Globus pallidus (tissue), 1 donor: ENCODE data around the gene EPHA5.

ENCODE experiments used
- DNase-seq: peaks from one replicate; pipeline ENCODE4 v3.0.0-alpha.2; 2015; ENCODE audit warnings: low spot score

The EPHA5 gene

DNA sequence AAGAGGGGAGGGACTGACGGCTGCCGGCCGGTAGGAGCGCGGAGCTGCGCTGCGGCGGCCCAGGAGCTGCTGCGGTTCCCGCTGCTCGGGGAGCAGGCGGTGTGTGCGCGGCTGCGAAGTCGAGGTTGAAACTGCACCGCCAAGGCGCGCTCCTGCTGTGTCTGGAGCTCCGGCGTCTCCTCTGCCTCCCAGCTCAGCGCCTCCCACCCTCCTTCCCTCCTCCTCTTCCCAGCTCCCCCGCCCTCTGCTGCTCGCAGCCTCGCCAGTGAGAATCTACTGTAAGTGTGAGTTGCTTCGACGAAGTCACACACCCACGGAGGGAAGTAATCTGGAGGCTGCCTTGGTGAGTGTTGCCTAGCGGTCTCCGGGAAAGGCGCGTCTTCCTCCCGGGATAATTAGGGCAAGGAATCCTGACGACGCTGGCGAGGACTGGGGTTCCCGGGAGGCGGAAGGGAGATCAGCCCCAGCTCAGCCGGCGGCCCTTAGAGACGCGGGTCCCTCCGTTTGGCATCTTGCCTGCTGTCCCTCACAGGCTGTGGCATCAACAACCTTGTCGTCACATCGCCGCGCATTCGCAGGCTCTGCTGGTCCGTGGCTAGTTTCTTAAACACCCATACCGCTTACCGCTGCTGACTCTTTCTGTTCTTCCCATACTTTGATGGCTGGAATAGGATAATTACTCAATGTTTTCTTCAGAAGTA, at the start of gene EPHA5:
TSS of gene EPHA5 (minus strand) at position 159 of the 701 bp plus-strand sequence. CDS start 747 bp downstream, outside the sequence.
- peak; percentile 51 for DNase-seq

DNA sequence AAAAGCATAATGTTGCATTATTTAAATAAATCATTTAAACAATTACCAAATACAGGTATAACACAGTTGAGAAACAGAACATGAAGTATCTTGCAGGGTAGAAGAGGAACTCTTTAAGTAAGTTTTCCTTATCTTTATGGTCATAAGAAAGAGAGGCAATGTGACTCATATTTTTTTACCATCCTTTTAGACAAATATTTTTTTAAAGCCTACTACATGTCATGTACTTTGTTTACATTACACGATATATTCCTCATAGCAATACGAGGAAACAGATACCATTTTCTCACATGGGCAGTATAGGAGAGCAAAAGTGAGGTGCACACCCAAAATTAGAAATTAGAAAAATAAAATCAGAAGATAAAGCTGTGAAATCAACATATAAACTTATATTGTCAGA, 49.3 kb upstream of the EPHA5 start:
- DNase-seq, result no peak

DNA sequence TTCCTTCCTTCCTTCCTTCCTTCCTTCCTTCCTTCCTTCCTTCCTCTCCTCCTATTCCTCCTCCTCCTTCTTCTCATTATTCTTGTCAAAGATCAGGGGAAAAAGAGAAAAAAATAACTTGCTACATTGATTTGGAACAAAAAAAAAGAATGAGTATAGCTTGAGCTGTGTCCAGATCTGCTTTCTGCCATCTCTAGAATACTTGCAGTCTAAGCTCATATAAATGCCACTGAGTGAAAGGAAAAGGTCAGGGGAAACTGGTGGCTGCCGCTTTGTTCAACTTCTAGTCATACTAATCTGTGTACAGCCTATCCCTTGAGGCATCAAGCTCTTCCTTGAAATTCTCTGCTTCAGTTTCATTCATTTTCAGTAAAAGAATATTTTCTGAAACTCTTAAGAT, 28.3 kb upstream of the EPHA5 start:
- DNase-seq, result no peak

DNA sequence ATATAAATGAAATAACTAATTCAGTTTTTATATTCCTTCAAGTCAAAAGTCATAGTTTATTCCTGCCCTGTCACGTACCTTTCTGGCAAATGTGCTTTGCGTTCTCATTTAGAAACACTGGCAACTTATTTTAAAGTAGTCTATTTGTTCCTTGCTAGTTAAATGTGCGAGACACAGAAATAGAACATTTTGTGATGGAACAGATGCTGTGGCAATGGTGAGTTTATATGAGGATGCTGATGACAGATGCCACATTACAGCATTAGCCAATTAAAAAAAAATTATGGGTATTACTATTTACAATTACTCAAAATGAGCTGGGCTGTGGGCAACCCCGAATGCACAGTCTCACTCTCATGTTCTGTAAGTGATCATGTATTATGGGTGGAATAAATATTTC, 26.1 kb upstream of the EPHA5 start:
- no peak for DNase-seq

DNA sequence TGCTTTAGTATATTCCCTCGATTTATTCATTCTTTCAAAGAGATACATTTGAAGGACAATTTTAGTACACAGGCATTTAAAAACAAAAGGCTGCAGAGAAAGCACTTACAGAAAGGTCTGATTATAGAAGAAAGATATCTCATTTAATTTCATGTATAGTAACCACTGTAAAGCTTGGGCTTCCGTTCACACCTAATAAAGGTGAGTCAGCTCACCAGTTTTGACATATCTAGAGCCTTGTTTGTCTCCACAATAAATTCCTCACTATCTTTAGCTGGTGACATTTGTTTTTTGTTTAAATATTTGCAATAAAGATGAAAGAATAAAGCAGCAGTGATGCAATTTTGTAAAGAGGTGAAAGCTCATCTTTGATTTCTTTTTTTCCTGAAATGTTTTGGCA, 1.1 kb upstream of the EPHA5 start:
- DNase-seq, result no peak

DNA sequence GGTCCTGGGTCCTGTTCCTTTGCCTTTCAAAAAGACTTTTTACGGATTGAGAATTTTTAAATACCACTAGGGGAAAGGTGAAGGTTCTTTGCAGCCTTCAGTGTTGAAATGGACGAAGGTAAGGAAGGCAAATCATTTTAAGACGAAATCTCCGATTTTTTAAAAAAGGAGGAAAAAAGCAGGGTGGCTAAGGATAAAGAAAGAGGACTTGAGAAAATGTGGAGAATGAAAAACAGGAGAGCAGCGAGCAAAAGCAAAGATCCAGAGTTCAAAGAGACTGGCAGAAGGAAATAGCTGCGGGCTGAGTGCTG, 314 bp downstream of the EPHA5 start:
- DNase-seq, result no peak

DNA sequence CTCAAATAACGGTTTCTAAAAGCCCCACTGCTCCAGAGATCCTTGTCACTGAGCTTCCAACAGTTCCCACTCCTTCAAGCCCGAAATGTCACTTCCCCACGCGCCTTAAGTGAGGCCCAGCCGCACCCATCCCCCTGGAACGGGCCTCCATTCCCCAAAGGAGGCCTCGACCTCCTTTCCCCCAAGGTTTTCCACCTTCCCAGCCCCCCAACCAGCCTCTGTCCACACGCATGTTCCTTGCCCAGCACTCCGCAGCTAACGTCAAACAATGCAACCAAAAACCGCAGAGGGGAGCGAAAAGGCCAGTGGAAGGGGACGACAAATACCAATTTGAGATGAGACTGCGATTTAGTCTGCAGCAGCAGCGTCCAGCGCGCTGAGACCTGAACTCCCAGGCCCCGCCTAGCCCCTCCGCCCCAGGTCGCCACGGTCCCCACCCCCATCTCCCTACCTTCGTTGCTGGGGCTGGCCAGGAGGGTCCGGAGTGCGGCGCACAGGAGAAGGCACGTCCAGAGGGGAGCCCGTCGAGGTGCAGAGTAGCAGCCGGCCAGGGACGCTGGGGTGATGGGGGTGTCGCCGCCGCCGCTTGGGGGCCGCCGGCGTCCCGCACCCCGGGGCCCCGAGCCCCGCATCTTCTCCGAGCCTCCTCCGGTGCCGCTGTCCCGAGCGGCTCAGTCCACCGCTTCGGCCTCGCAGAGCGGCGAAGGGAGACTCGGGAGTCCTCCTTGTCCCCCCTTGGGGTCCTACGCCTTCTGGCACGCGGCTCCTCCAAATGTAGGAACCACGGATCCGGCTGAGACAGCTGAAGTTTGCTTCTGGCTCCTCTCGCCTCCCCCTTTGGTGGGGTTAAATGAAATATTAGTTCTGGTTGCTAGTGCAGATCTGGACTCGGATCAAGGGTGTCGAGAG, 924 bp downstream of the EPHA5 start:
- no peak for DNase-seq

DNA sequence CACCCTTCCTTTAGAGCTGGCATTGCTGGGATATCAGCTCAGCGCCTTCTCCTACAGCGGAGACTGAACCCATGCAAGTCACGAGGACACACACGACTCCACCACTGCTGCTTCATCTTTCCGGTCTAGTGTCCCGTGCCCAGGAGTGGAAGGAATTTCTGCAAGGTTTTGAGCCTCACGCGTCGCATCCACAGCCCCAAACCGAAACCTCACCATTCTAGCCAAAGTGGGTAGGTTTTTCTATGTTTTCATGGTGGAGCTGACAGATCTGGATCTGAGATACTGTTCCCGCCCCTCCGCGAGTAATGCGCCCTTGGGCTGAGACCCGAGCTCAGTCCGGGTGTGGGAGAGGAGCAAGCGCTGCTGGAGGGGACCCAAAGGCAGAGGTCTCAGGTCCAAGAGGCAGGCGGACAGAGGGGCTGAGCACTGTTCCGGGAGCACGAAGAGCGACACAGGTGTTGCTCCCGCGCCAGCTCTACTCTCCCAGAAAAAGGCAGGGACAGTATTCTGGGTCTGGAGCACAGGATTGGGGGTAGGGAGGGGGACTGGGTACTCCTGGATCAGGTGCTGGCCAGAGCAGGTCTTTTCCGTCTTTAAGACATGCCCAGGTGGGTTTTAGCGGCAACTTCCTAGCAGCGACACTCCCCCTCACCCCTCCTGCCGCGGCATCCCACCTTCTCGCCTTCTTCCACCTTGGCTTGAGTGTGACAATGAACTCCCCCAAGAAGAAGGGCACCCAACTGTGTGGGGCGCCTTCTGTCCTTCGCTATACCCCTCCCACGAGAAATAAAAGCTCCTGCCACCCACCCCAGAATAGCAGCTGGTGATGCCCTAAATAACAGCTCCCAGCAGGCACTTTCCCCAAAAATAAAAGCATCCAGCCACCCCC, 1.8 kb downstream of the EPHA5 start:
- no peak for DNase-seq

DNA sequence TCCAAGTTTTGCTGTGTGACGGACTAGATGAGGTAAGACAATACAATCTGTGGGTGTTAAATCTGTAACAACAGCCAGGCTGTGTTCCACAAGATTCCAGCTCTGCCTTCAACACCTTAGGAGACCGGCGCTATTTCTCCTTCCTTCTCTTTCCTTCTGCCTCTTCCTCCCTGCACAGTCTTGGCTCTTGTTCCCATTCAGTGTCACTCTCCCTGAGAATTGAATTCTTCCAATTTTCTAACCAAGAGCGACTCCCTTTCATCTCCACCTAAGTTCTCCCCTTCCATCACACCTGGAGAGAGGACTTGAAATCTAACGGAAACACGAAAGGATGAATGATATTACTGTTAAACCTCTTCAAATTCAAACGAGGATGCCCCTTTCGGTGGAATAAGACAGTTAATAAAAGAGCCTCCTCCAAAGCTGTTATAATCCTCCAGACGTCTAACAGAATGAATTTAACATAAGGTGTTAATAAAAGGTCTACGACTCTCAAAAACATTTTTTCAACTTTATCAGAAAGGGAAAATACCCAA, 2.7 kb downstream of the EPHA5 start:
- DNase-seq, result no peak

DNA sequence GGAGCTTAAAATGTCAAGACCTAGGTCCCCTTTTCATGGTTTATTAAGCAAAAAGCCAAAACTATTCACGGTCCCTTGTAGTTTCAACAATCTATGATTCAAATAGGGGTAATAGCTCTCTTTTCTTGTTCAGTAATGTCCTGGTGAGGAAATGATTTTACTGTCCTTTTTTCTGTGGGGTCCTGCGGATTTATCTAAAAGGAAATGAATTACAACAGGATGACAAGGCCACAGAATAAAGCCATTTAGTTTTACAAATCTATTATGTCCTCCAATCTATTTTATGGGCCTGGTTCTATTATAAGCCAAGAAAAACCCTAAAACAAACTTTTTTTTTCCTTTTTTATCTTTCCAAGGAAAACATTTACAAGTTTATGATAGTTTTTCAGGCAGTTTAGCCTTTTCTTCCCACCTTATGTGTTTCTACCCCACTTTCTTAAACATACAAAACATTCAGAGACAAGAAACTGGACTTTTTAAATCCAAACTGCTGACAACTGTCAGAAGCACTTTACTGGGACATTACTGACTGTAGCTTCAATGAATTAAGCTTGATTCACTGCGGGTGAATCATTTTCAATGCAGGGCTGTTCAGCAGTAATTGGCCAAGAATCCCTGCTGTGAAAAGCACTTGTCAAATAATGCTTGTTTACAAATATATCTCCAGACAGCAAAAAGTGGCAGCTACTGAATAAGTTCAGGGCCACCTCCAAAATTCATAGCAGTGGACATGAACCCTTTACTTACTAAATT, 4.3 kb downstream of the EPHA5 start:
- no peak for DNase-seq

DNA sequence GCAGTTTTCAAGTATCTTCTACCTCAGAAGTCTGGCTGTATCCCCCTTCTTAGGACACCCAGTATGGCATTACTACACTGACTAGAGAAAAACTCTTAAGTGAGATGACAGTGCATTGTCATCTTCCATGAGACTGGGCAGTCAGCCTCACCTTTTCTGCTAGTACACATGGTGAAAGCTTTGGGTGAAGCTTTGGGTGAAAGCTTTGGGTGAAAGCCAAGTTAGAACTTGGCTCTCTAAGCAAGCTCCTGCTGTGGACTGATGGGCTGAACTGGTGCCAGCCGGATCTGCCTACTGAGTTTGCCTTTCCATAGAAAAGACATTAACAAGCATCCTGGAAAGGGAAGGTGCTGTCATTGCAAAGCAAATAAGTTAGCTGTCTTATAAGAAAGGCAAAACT, 8.8 kb downstream of the EPHA5 start:
- no peak for DNase-seq

DNA sequence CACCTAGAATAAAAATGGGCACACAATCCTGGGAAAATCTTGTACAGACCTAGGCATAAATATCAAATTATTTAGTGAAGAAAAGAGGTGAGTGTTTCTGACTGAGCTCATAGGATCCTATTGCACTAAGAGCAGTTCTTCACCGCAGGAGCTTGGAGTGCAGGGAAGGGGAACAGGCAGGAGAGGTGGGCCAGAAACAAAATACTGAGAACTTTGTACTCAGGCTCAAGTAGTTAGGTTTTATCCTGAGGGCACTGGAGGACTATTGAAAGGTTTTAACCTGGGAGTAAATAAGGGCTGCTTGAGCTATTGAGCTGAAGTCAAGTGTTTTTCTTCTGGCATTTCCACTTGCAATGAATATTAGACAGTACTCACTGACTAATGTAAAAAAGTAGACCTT, 12.2 kb downstream of the EPHA5 start:
- DNase-seq, result no peak

DNA sequence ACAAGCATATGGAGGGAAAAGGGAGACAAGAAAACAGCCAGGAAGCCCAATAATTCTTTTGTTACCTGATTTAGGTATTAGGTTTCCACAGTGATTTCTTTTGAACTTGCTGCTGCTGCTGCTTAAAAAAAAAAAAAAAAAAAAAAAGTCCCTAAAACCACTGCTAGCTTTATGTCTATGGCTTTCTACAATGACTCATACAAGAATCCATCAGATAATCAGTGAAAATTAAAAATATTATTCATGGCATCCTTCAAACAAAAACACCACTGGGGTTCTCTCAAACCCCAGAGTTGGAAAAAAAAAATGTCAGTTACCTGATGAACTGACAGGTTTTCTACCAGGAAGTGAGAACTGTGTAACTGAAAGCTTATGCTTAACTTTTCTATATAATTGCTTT, 14.3 kb downstream of the EPHA5 start:
- no peak for DNase-seq

DNA sequence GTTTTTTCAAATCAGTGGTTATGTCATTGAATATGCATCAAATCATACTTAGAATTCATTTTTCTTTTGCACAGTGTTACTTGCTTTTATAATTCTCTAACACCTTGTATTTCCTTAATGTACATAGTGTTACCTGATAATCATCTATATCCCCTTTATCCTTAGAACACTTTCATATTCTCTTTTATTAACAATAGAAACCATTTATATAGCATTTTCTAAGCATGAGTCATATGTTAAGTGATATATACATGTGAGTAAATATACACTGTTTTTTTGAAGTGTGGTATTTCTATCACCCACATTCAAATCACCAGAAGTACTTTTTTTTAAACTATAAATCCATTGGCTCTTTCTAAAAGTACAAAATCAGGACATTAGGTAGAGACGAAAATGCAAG, 15.3 kb downstream of the EPHA5 start:
- DNase-seq, result no peak

DNA sequence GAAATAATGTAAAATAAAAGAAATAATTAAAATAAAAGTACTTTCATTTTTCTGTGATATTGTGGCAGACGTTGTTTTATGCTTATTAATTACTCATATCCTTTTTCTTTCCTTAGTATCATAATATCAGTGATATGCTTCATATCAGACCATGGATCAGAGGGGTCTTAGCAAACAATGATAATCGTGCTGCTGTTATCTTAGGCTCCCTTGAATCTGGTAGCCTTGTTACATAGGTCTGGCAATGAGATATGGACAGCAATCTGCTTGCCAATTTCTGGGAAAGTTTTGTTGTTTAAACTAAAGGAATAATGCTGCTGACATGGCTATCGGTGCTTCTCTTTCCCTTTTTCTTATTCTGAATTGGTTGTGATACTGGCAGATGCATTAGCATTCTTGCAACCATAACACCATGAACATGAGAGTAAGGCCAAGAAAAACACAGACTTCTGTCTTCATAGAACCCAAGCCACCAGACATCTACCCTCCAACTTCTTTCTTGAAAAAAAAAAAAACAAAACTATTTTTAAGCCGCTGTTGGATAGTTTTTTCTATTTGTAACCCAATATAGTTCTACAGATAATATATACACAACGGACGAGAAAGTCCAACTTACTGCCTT, 16.4 kb downstream of the EPHA5 start:
- DNase-seq, result no peak

DNA sequence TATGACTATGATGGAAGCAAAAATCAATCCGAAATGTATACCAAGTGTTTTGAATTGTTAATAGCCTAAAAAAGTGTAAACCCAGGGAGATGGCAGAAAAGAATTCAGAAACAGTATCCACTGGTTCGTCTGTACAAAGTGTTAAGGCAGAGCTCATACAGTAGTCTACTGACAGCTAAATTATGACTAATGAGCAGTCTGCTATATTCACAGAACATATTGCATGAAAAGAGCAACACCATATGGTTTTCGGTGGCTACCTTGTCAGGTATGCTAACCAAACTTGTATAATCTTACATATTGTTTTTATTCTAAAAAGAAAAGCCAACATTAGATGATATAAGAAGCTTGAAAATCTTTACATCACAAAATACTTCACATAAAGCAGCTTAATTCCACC, 18.5 kb downstream of the EPHA5 start:
- no peak for DNase-seq

DNA sequence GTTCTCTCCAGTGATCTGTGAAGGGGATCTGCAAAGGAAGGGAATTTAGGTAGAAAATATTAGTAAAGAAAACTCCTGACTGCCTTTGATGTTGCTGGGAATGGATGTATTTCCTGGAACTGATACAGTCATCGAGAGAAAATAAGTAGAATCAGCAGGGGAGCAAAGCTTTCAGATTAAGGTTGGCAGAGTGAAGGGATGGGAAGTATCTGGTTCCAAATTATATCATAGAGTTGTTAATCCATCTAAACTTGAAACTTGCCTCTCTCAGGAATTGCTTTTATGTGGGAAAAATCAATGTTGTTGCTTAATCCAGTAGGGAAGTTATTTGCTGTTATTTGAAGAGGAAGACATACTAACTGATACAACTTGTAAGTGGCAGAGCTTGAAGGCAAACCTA, 19.3 kb downstream of the EPHA5 start:
- no peak for DNase-seq

DNA sequence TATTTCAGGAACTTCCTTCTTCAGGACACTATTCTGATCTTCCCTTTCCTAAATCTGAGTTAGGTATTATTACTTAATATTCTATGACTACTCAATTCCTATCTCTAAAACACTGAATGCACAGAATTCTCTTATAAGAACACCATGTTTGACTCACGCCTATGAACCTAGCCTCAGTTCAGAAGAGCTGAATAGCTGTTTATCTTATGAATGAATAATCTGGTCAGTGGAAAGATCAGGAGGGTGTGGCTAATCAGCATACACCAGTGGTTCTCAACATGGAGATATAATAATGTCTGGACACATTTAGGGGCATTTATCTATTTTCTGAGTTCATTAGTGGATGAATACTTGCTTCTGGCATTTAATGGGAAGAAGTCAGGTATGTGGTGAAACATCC, 24.2 kb downstream of the EPHA5 start:
- DNase-seq, result no peak

DNA sequence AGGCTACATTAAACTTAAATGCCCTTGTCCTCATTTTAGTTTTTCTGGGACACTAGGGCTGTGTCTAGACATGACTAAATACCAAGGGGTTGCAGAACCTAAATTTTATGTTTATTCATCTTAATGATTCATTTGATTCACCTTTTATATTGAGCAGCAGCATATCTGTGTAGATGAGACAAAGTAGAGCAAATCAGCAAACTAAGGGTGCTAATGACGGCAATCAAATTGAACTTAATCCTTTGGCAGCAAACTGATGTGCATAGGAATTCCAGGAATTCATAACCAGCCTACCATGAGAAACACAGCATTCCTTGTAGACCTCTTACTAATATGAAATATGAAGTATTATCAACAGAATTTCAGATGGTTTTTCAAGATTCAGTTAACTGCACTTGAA, 25.1 kb downstream of the EPHA5 start:
- DNase-seq, result no peak

DNA sequence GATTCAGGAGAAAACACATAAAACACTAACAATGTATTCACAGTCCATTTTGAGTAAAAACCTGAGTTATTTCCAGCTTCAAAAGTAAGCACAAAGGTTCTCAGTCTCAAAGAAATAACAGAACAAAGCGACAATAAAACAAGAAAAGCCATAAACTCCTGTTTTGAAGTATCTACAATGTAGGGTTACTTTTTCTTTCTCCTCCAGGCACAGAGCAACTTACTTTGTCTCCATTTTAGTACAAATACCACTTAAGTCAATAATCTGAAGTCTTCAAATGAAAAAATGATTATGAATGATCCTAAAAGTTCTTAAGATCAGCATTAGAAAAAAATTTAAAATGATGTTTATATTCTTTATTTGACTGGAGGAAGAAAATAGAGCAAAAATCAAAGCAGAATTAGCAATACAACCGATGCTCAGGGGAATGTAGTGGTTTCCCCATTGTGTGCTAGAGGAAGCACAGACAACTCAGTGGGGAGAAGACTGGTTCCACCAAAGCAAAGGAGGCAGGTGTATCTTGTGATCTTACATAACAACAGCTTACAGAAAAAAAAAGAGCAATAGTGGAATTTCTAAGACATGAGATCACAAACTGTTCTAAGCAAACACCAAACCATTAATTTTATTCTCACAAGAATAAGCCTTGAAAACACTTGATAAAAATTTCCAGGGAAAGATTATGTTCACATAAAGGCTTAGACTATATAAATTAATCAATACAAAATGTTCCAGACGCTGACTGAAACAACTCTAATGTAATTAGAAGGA, 35.1 kb downstream of the EPHA5 start:
- no peak for DNase-seq
